Hepatocyte (in vitro differentiated cells): ENCODE data around the gene CERS5.

Experiments
- EZH2 ChIP-seq: fragments of 200-600 bp; sonication (generic); IDR thresholded peaks from 2 replicates; pipeline ENCODE4 v1.6.1; 2016; ENCODE audit warnings: antibody characterized with exemption, mild to moderate bottlenecking, borderline replicate concordance
- EZH2phosphoT487 ChIP-seq: fragments of 200-600 bp; sonication (generic); IDR thresholded peaks from one replicate; pipeline ENCODE4 v1.6.1; 2018; ENCODE audit warnings: antibody characterized with exemption, mild to moderate bottlenecking, low read depth, moderate library complexity; ENCODE audit not compliant: unreplicated experiment, severe bottlenecking
- TF ChIP-seq, protein P1 (sequence below): fragments of 200-600 bp; sonication (generic); IDR thresholded peaks from 2 replicates; pipeline ENCODE4 v1.5.1; 2016; ENCODE audit warnings: antibody characterized with exemption, mild to moderate bottlenecking; ENCODE audit not compliant: poor library complexity

DNA sequence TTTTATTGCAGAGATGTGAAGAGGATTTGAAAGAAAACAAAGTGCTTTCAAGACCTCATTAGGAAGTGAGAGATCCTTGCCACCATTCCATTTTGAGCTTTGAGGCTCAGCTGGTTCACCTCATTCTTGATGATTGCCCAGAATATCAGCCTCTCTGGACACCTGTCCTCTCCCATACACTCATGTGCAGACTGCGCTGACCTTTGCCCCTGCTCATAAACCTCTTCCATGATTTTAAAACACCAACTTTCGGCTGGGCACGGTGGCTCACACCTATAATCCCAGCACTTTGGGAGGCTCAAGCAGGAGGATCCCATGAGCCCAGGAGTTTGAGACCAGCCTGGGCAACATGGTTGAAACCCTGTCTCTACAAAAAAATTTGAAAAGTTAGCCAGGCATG lies 46.2 kb downstream of the CERS5 start:
- TF ChIP-seq, protein P1, sequence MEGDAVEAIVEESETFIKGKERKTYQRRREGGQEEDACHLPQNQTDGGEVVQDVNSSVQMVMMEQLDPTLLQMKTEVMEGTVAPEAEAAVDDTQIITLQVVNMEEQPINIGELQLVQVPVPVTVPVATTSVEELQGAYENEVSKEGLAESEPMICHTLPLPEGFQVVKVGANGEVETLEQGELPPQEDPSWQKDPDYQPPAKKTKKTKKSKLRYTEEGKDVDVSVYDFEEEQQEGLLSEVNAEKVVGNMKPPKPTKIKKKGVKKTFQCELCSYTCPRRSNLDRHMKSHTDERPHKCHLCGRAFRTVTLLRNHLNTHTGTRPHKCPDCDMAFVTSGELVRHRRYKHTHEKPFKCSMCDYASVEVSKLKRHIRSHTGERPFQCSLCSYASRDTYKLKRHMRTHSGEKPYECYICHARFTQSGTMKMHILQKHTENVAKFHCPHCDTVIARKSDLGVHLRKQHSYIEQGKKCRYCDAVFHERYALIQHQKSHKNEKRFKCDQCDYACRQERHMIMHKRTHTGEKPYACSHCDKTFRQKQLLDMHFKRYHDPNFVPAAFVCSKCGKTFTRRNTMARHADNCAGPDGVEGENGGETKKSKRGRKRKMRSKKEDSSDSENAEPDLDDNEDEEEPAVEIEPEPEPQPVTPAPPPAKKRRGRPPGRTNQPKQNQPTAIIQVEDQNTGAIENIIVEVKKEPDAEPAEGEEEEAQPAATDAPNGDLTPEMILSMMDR: no peak
- no peak for TF ChIP-seq EZH2
- TF ChIP-seq EZH2phosphoT487: no peak
